ENCODE measurements around the gene RPL15.
"Not testable (repeated sequence)": the region's sequence is repeated elsewhere in the genome, so short reads cannot be mapped to it uniquely, and the experiment has no call there.

- TF ChIP-seq CTCF (IDR thresholded peaks at IDR 0.05); EZH2 (IDR thresholded peaks at IDR 0.05; ENCODE audit: borderline replicate concordance, insufficient read depth, low read depth, low read length, poor library complexity, severe bottlenecking): not testable (repeated sequence)
These were observed 34.9 kb upstream of the RPL15 start for GRCh38 chr3:23881993-23882392.
